ENCODE results near the gene BABAM2.

Gene BABAM2

DNA sequence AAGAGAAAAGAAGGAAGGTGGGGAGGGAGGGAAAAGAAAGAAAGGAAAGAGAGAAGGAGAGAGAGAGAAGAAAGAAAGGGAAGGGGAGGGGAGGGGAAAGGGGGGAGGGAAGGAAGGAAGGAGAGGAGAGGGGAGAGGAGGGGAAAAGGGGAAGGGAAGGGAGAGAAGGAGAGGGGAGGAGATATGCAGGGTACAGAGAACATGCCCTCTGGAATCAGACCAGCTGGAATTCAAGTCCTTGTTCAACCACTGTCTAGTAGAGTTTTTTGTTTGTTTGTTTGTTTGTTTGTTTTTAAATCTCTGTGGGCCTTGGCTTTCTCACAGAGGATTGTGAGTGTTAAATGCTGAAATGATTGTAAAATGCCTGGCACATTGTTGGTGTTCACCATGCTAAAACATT lies 424.4 kb downstream of the BABAM2 start:
- no peak for DNase-seq (ENCODE audit: low read depth in 2 of 2)
- H3K4me3 ChIP-seq (replicated peaks in 1 of 2; ENCODE audit: low read depth in 2 of 2, low read length in 2 of 2) = no peak overlapping the region
- TF ChIP-seq, protein P1, sequence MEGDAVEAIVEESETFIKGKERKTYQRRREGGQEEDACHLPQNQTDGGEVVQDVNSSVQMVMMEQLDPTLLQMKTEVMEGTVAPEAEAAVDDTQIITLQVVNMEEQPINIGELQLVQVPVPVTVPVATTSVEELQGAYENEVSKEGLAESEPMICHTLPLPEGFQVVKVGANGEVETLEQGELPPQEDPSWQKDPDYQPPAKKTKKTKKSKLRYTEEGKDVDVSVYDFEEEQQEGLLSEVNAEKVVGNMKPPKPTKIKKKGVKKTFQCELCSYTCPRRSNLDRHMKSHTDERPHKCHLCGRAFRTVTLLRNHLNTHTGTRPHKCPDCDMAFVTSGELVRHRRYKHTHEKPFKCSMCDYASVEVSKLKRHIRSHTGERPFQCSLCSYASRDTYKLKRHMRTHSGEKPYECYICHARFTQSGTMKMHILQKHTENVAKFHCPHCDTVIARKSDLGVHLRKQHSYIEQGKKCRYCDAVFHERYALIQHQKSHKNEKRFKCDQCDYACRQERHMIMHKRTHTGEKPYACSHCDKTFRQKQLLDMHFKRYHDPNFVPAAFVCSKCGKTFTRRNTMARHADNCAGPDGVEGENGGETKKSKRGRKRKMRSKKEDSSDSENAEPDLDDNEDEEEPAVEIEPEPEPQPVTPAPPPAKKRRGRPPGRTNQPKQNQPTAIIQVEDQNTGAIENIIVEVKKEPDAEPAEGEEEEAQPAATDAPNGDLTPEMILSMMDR (IDR thresholded peaks at IDR 0.05; ENCODE audit: low read depth, low read length) = no peak

DNA sequence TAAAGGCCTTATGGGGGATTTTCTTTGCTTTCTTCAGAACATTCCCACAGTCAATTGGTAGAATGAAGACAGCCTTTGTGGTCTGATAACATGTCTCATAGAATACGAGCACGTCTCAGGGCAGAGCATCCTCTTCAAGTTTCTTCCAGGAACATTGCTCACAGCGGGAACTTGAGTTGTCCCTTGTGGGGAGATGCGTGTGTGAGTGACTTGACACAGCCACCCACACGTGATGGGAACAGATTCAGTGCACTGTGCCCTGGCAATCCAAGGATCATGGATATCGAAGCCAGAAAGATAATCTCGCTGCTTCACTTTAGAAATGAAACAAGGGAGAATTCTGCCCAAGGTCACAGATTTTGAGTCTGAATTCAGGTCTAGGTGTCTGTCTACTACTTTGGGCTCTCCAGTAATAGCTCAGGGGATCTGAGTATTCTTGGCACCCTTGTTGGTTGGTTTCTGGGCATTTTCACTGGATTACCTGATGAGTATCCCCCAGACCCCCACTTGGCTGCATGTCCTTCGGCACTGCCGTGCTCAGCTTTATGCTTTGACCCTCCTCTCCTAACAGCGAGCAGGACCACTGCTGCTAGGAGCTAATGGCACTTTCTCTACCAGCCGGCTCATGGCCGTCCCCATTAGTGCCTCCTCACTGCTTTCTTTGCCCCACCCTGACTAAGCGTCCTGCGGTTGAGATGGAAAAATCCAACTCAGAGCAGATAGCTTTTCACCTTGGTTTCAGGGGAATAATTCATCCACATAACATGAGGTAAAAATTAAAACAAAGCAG lies 426.2 kb downstream of the BABAM2 start:
- TF ChIP-seq, protein P1 (IDR thresholded peaks at IDR 0.05; ENCODE audit: low read depth, low read length) = no peak
- DNase-seq (ENCODE audit: low read depth in 2 of 2) = no peak
- H3K4me3 ChIP-seq (replicated peaks in 1 of 2; ENCODE audit: low read depth in 2 of 2, low read length in 2 of 2) = no peak overlapping the region

DNA sequence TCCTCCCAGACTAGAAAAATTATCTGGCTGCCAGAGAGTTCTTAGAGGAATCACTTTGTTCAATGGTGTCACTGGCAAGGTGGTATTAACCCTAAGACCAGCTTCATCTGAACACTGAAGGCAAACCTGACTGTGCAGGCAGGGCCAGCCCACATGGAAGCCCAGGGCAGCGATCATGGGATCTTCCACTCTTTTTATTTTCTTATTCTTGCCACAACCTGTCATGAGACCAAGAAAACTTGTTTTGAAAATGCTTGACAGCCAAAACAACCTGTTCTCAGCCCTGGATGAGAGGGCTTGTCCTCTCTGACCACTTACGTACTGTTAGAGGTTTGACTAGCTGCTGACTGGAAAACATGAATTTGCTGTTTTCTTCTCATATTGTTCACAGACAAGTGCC lies 426.9 kb downstream of the BABAM2 start:
- no peak for DNase-seq (ENCODE audit: low read depth in 2 of 2)
- no peak overlapping the region for H3K4me3 ChIP-seq (replicated peaks in 1 of 2; ENCODE audit: low read depth in 2 of 2, low read length in 2 of 2)
- TF ChIP-seq, protein P1 (IDR thresholded peaks at IDR 0.05; ENCODE audit: low read depth, low read length) = no peak

DNA sequence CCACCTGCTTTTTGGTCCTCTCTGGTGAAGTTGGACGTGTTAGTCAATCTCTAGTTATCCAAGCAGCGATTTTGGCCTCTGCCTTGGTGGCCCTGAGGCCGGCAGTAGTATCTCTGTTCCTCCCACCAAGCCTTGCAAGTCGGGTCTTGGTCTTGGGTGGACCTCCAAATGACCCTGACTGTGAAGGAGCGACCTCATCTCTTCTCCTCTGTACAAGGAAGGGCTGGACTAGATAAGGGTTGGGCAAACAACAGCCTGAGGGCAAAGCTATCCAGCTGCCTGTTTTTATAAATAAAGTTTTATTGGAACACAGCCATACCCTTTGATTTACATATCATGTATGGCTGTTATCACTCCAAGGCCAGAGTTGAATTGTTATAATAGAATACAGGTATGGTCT lies 427.5 kb downstream of the BABAM2 start:
- no peak for DNase-seq (ENCODE audit: low read depth in 2 of 2)
- H3K4me3 ChIP-seq (replicated peaks in 1 of 2; ENCODE audit: low read depth in 2 of 2, low read length in 2 of 2) = no peak overlapping the region
- TF ChIP-seq, protein P1 (IDR thresholded peaks at IDR 0.05; ENCODE audit: low read depth, low read length) = no peak

DNA sequence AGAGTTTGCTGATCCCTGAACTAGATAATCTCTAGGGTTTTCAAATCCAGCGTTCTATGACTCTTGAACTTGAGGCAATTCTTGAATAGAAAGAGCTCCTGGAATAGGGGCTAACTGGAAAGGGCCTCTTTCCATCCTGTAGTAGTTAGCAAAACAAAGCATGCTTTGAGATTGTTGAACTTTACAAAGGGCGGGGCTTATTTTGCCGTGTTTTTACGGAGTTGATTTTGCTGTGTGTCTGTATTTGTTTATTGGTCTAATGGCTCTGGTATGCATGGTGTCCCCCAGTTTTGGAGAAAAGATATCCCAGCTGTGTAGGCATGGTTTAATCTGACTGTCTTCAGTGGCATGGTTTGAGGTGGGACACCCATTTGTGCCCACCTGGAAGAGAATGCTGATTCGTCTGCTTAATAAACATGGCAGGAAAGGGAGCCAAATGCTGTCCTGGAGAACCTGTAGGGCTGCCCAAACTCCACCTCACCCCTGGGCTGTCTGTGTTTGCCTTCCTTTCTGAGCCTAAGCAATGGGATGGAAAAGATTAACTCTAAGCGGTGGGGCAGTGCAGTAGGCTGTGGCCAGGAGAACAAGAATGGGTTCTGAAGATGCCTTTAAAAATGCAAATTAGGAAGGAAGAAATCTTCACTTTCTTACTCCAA lies 428.1 kb downstream of the BABAM2 start:
- DNase-seq (ENCODE audit: low read depth in 2 of 2) = no peak
- no peak overlapping the region for H3K4me3 ChIP-seq (replicated peaks in 1 of 2; ENCODE audit: low read depth in 2 of 2, low read length in 2 of 2)
- TF ChIP-seq, protein P1 (IDR thresholded peaks at IDR 0.05; ENCODE audit: low read depth, low read length) = no peak

DNA sequence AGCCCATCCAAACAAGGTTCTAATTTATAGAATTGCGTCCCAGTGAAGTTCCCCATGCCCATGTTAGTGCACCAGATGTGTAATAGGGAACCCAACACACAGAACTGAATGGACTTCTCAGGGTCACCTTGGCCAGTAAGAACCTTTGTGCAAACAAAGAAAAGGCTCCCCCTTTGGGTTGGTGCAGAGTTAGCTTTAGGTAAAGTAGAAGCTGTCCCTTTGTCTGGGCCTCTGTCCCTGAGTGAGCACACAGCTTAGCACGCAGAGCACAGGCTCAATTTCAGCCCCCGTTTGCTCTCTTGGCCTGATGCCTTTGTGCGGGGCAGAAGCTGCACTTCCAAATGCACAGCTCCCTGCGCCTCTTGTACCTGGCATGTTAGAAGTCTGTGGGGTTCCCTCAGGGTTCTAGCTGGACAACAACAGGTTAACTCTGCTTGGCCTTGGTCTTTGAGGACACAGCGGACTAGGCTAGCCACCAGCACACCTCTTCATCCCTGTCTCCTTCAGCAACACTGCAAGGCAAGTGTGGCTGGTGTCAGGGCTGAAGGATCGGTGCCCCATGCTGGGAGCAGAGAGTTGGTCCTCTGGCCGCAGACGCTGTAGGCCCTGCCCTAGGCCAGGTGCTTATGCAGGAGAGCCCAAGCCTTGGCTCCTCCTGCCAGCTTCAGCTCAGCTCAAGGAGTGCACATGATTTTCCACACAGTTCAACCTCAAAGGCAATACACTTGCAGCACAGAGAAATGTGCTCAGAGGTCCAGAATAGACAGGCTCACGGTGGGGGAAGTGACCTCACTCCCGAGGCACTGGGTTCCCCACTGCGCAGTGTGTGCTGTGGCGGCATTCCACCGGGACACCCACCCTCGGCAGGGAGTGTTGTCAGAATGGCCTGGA lies 428.8 kb downstream of the BABAM2 start:
- no peak overlapping the region for H3K4me3 ChIP-seq (replicated peaks in 1 of 2; ENCODE audit: low read depth in 2 of 2, low read length in 2 of 2)
- no peak for DNase-seq (ENCODE audit: low read depth in 2 of 2)
- TF ChIP-seq, protein P1 (IDR thresholded peaks at IDR 0.05; ENCODE audit: low read depth, low read length) = no peak

Measured in cardiac fibroblast (primary cell).